DMS114 treated with DMSO at 0.1 percent for 48 hours (cell line): Measurements from ENCODE around the gene SRPRB.
"Not testable (repeated sequence)": the region's sequence is repeated elsewhere in the genome, so short reads cannot be mapped to it uniquely, and the experiment has no call there.

Experiments
- DNase-seq: peaks from one replicate; lab custom pipeline; 2025; ENCODE audit not compliant: unreplicated experiment; lab: John Stamatoyannopoulos, UW

SRPRB gene

GRCh38 chr3:133777807-133778568 is 27.6 kb upstream of the SRPRB start:
- no peak for DNase-seq

GRCh38 chr3:133779626-133780203 is 25.9 kb upstream of the SRPRB start:
- no peak for DNase-seq

GRCh38 chr3:133780756-133781155 is 24.9 kb upstream of the SRPRB start:
- DNase-seq, result not testable (repeated sequence)

GRCh38 chr3:133781570-133781969 is 24.0 kb upstream of the SRPRB start:
- DNase-seq, result no peak

GRCh38 chr3:133782454-133782853 is 23.2 kb upstream of the SRPRB start:
- no peak for DNase-seq

- DNase-seq, result no peak
These were observed 21.9 kb upstream of the SRPRB start for GRCh38 chr3:133783762-133784161.

- no peak for DNase-seq
These were observed 17.6 kb upstream of the SRPRB start for GRCh38 chr3:133788024-133788423.

- DNase-seq, result no peak
These were observed 13.3 kb upstream of the SRPRB start for GRCh38 chr3:133792171-133792763.

- DNase-seq, result no peak
These were observed 8.1 kb upstream of the SRPRB start for GRCh38 chr3:133797396-133798105.

GRCh38 chr3:133799794-133800585 is 5.6 kb upstream of the SRPRB start:
- no peak for DNase-seq

GRCh38 chr3:133803469-133803868 is 2.1 kb upstream of the SRPRB start:
- DNase-seq, result no peak

GRCh38 chr3:133804896-133805295 is 719 bp upstream of the SRPRB start:
- DNase-seq, result no peak

GRCh38 chr3:133805384-133805701 is 272 bp upstream of the SRPRB start:
- no peak for DNase-seq

- DNase-seq, result no peak
These were observed 7.3 kb downstream of the SRPRB start for GRCh38 chr3:133812872-133813271.

GRCh38 chr3:133815386-133815785 is 9.8 kb downstream of the SRPRB start:
- DNase-seq, result no peak

- DNase-seq, result no peak
These were observed 14.5 kb downstream of the SRPRB start for GRCh38 chr3:133820129-133820528.

- DNase-seq, result no peak
These were observed 15.5 kb downstream of the SRPRB start for GRCh38 chr3:133820889-133821675.

GRCh38 chr3:133821767-133822638 is 16.4 kb downstream of the SRPRB start:
- no peak for DNase-seq

- DNase-seq, result no peak
These were observed 19.4 kb downstream of the SRPRB start for GRCh38 chr3:133824961-133825485.
